Lung (tissue), 12 donors: ENCODE data around the gene MTRF1. TPM values are rescaled to one million over a fixed set of nuclear protein-coding genes. Genes with fewer than 3 reads are reported as not detected.

Source experiments
- ATAC-seq: fragments of 200-7000 bp; cut with Tn5 transposase; one replicate; pipeline ENCODE4 v1.9.1; 2020; ENCODE audit warnings: moderate number of reproducible peaks; ENCODE audit not compliant: insufficient read depth, low FRiP score
- DNase-seq, 3 donors: peaks; one replicate each; pipeline ENCODE4 v3.0.0-alpha.2; 2013 to 2017
- H3K27ac ChIP-seq, 2 donors: one replicate each; pipeline ENCODE4 v1.5.1; 2013; ENCODE audit warnings: mild to moderate bottlenecking in 2 of 2, moderate library complexity in 2 of 2, control low read depth in 1 of 2, inconsistent platforms in 1 of 2, low read depth in 1 of 2, low read length in 1 of 2
- H3K27me3 ChIP-seq, 3 donors: one replicate each; pipeline ENCODE4 v1.5.1; 2013; ENCODE audit warnings: low read length in 2 of 3; ENCODE audit not compliant: control insufficient read depth in 3 of 3, insufficient read depth in 3 of 3
- H3K36me3 ChIP-seq, 4 donors: one replicate each; pipeline ENCODE4 v1.5.1; 2013; ENCODE audit warnings: low read length in 4 of 4, mild to moderate bottlenecking in 1 of 4, moderate library complexity in 1 of 4; ENCODE audit not compliant: control insufficient read depth in 4 of 4, insufficient read depth in 4 of 4
- H3K4me1 ChIP-seq, 5 donors: one replicate each; pipeline ENCODE4 v1.5.1; 2013; ENCODE audit warnings: low read length in 5 of 5, mild to moderate bottlenecking in 2 of 5, moderate library complexity in 1 of 5; ENCODE audit not compliant: control insufficient read depth in 5 of 5, insufficient read depth in 5 of 5
- H3K4me3 ChIP-seq: one replicate; pipeline ENCODE4 v1.5.1; 2013; ENCODE audit warnings: mild to moderate bottlenecking, control low read depth, moderate library complexity
- H3K9ac ChIP-seq, 2 donors: one replicate each; pipeline ENCODE4 v1.5.1; 2013; ENCODE audit warnings: low read length in 2 of 2, control low read depth in 1 of 2; ENCODE audit not compliant: insufficient read depth in 1 of 2
- H3K9me3 ChIP-seq, 4 donors: one replicate each; pipeline ENCODE4 v1.5.1; 2013; ENCODE audit warnings: low read length in 3 of 4, mild to moderate bottlenecking in 1 of 4, moderate library complexity in 1 of 4; ENCODE audit not compliant: control insufficient read depth in 4 of 4, insufficient read depth in 3 of 4
- WGBS, 2 donors: extraction: QIAGEN DNeasy Blood & Tissue Kit; methylation state at CpG; one replicate each; pipeline ENCODE4 v1.1.7; 2013; 5-methylcytosine and 5-hydroxymethylcytosine counted together
- polyA plus RNA-seq, 2 donors: library from polyadenylated mRNA; stranded (reverse); fragments of 200-250 nt; gene quantifications; one replicate each; pipeline ENCODE4 v1.2.1, GENCODE V29; 2013
- total RNA-seq, 2 donors: library from RNA; depleted of rRNA in 1 of 2; stranded (reverse); fragments of >200 nt in 1 of 2; gene quantifications; one replicate each; pipeline ENCODE4 v1.2.1, GENCODE V29; 2014 to 2021
- TF ChIP-seq, protein P1 (sequence below): IDR thresholded peaks from 2 replicates; pipeline ENCODE4 v1.5.1; 2012; ENCODE audit warnings: mild to moderate bottlenecking; ENCODE audit errors: control extremely low read depth, extremely low read depth
- donor health status: control.
- donor health status: control.
- donor health status: Bipolar disorder and iron deficiency.
- donor health status: healthy.
- donor health status: DM: yes; HTN: yes; CAD: no.

Gene MTRF1
- total and polyA plus RNA-seq, 4 donors: 6.7 to 22.0 (median 8.6) TPM

GRCh38 chr13:41276824-41277223, 13.4 kb upstream of the MTRF1 start:
- H3K27ac ChIP-seq: no peak overlapping the region
- TF ChIP-seq, protein P1, sequence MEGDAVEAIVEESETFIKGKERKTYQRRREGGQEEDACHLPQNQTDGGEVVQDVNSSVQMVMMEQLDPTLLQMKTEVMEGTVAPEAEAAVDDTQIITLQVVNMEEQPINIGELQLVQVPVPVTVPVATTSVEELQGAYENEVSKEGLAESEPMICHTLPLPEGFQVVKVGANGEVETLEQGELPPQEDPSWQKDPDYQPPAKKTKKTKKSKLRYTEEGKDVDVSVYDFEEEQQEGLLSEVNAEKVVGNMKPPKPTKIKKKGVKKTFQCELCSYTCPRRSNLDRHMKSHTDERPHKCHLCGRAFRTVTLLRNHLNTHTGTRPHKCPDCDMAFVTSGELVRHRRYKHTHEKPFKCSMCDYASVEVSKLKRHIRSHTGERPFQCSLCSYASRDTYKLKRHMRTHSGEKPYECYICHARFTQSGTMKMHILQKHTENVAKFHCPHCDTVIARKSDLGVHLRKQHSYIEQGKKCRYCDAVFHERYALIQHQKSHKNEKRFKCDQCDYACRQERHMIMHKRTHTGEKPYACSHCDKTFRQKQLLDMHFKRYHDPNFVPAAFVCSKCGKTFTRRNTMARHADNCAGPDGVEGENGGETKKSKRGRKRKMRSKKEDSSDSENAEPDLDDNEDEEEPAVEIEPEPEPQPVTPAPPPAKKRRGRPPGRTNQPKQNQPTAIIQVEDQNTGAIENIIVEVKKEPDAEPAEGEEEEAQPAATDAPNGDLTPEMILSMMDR: no peak
- no peak overlapping the region for H3K4me3 ChIP-seq

GRCh38 chr13:41274881-41275280, 11.5 kb upstream of the MTRF1 start:
- whole genome bisulfite sequencing, 2 donors: 95% methylated on average over 11 of the region's 11 CpGs
- no peaks in the 10 kb centered on the region for H3K27me3 ChIP-seq
- H3K4me3 ChIP-seq: no peak overlapping the region
- peaks cover 0 to 3% (median 0%) of the 10 kb centered on the region in 4 donors for H3K9me3 ChIP-seq
- TF ChIP-seq, protein P1: no peak
- H3K27ac ChIP-seq: no peak overlapping the region
- H3K4me1 ChIP-seq: no peaks in the 10 kb centered on the region
- DNase-seq (no peak), ATAC-seq (no peak)
- H3K9ac ChIP-seq: no peak overlapping the region
- no peaks in the 10 kb centered on the region for H3K36me3 ChIP-seq

More at GRCh38 chr13:41276824-41277223, 13.4 kb upstream of the MTRF1 start:
- Histone ChIP-seq H3K36me3 (no peaks in the 10 kb centered on the region), H3K27me3 (no peaks in the 10 kb centered on the region), H3K9me3 (no peaks in the 10 kb centered on the region), H3K4me1 (no peaks in the 10 kb centered on the region), H3K9ac (no peak overlapping the region)
- DNase-seq (no peak), ATAC-seq (no peak)

DNA sequence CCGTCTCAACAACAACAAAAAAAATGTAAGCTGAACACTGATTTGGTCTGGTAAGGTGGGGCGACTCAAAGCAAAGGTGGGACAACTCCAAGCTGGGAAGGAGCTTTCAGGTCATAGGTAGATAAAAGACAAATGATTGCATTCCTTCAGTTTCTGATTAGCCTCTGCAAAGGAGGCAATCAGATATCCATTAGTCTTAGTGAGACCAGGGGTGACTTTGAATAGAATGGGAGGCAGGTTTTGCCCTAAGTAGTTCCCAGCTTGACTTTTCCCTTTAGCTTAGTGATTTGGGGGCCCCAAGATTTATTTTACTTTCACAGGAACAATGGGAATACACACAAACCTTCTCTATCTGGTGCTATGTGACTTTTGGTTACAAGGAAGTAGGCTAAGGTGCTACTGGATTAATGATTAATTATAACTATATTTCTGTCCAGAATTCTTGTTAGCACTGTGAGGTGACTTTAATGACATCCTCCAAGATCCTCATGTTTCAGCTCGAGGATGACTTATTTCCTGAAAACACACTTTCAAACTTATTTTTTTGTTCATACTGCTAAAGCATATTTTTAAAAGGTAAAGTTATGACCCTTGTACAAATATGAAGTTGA, 10.6 kb upstream of the MTRF1 start:
- DNase-seq (peak in 1 of 3 donors; percentile 15), ATAC-seq (no peak)
- H3K36me3 ChIP-seq: no peaks in the 10 kb centered on the region

More for the DNA sequence above, 10.6 kb upstream of the MTRF1 start:
- TF ChIP-seq, protein P1: no peak
- H3K27ac ChIP-seq: no peak overlapping the region
- H3K9ac ChIP-seq: no peak overlapping the region
- no peaks in the 10 kb centered on the region for H3K4me1 ChIP-seq
- no peaks in the 10 kb centered on the region for H3K27me3 ChIP-seq
- WGBS, 2 donors: 75 to 78% methylated on average over 3 of the region's 3 CpGs
- H3K4me3 ChIP-seq: no peak overlapping the region
- H3K9me3 ChIP-seq: peaks cover 0 to 7% (median 0%) of the 10 kb centered on the region in 4 donors
